B cell (primary cell): ENCODE data around the gene GLIS1. TPM values are rescaled to one million over a fixed set of nuclear protein-coding genes. Genes with fewer than 3 reads are reported as not detected.

Source experiments
- ATAC-seq: fragments of 200-7000 bp; cut with Tn5 transposase; one replicate; pipeline ENCODE4 v1.10.0; 2021; ENCODE audit warnings: low read depth, mild to moderate bottlenecking, moderate number of reproducible peaks, moderate library complexity
- CTCF ChIA-PET: fragments of 350-600 bp; sonication (Branson Sonifier 250); formaldehyde crosslinking; loops from one replicate; lab custom pipeline; 2021; ENCODE audit warnings: antibody characterized with exemption, inconsistent platforms; lab: Charles Lee
- POLR2A ChIA-PET: fragments of 350-600 bp; sonication (Branson Sonifier 250); formaldehyde crosslinking; loops from one replicate; lab custom pipeline; 2021; ENCODE audit warnings: antibody characterized with exemption; lab: Charles Lee
- DNase-seq: peaks from one replicate; pipeline ENCODE4 v3.0.0; 2013
- H2AFZ ChIP-seq: 2 replicates; pipeline ENCODE4 v1.6.1; 2012; ENCODE audit warnings: mild to moderate bottlenecking, low read depth, low read length; ENCODE audit not compliant: insufficient read depth, poor library complexity, severe bottlenecking
- H3K27ac ChIP-seq, 2 donors: 1 replicate in 1 of 2; 2 replicates in 1 of 2; pipeline ENCODE4 v1.5.1; 2012 to 2013; ENCODE audit warnings: low read length in 2 of 2, mild to moderate bottlenecking in 2 of 2, moderate library complexity in 1 of 2
- H3K27me3 ChIP-seq, 4 experiments: fragments of 200-600 bp in 1 of 4; sonication (generic) in 1 of 4; replicated peaks in 1 of 4; 1 replicate in 2 of 4; 2 replicates in 2 of 4; pipeline versions ENCODE4 v1.6.1 to v1.7.0; 2013 to 2016; ENCODE audit warnings: low read length in 3 of 4, mild to moderate bottlenecking in 2 of 4, mixed read lengths in 1 of 4, moderate library complexity in 1 of 4; ENCODE audit not compliant: insufficient read depth in 4 of 4, control insufficient read depth in 3 of 4; ENCODE audit errors: control extremely low read depth in 1 of 4
- H3K36me3 ChIP-seq, 2 experiments: replicated peaks in 1 of 2; 1 replicate in 1 of 2; 2 replicates in 1 of 2; pipeline versions ENCODE4 v1.6.1 to v1.7.1; 2013; ENCODE audit warnings: low read length in 1 of 2; ENCODE audit not compliant: insufficient read depth in 2 of 2, control insufficient read depth in 1 of 2; ENCODE audit errors: control extremely low read depth in 1 of 2, extremely low read depth in 1 of 2
- H3K4me1 ChIP-seq, 2 donors: fragments of 200-600 bp in 1 of 2; sonication (generic) in 1 of 2; 1 replicate in 1 of 2; 2 replicates in 1 of 2; pipeline versions ENCODE4 v1.5.1 to v1.6.1; 2013 to 2017; ENCODE audit warnings: low read length in 2 of 2; ENCODE audit not compliant: control insufficient read depth in 2 of 2, insufficient read depth in 2 of 2
- H3K4me2 ChIP-seq: replicated peaks from 2 replicates; pipeline ENCODE3; 2012; ENCODE audit warnings: mild to moderate bottlenecking, low read depth, low read length; ENCODE audit not compliant: poor library complexity, severe bottlenecking
- H3K4me3 ChIP-seq, 5 experiments: fragments of 200-600 bp in 1 of 5; sonication (generic) in 1 of 5; 1 replicate in 3 of 5; 2 replicates in 2 of 5; pipeline versions ENCODE4 v1.5.1 to v1.7.0; 2011 to 2016; ENCODE audit warnings: low read length in 4 of 5, mild to moderate bottlenecking in 4 of 5, low read depth in 2 of 5, control low read depth in 1 of 5, moderate library complexity in 1 of 5; ENCODE audit not compliant: insufficient read depth in 1 of 5; ENCODE audit errors: control extremely low read depth in 1 of 5, extremely low read depth in 1 of 5
- H3K79me2 ChIP-seq: fragments of 200-600 bp; sonication (generic); one replicate; pipeline ENCODE4 v1.6.0; 2016; ENCODE audit warnings: low read length; ENCODE audit not compliant: control insufficient read depth, insufficient read depth
- H3K9ac ChIP-seq: fragments of 200-600 bp; sonication (generic); 2 replicates; pipeline ENCODE4 v1.6.1; 2017; ENCODE audit warnings: mild to moderate bottlenecking, low read length, moderate library complexity
- H3K9me3 ChIP-seq, 3 donors: one replicate each; pipeline versions ENCODE4 v1.6.1 to v1.7.1; 2013; ENCODE audit warnings: low read length in 2 of 3; ENCODE audit not compliant: control insufficient read depth in 2 of 3, insufficient read depth in 1 of 3; ENCODE audit errors: control extremely low read depth in 1 of 3
- H4K20me1 ChIP-seq: 2 replicates; pipeline ENCODE4 v1.6.0; 2012; ENCODE audit warnings: mild to moderate bottlenecking, low read length; ENCODE audit not compliant: insufficient read depth, control insufficient read depth, poor library complexity, severe bottlenecking
- H3K27ac Mint-ChIP-seq: one replicate; pipeline ENCODE4 v1.8.0; 2021; ENCODE audit warnings: mixed read lengths
- H3K27me3 Mint-ChIP-seq: one replicate; pipeline ENCODE4 v1.8.0; 2021; ENCODE audit warnings: mixed read lengths
- H3K4me1 Mint-ChIP-seq: one replicate; pipeline ENCODE4 v1.8.0; 2021; ENCODE audit warnings: mixed read lengths
- H3K4me3 Mint-ChIP-seq: one replicate; pipeline ENCODE4 v1.8.0; 2021; ENCODE audit warnings: mixed read lengths
- H3K9me3 Mint-ChIP-seq: one replicate; pipeline ENCODE4 v1.8.0; 2022; ENCODE audit warnings: mixed read lengths; ENCODE audit not compliant: insufficient read depth
- EZH2 ChIP-seq: IDR thresholded peaks from 2 replicates; pipeline ENCODE4 v1.6.1; 2012; ENCODE audit warnings: borderline replicate concordance, low read depth, mild to moderate bottlenecking, moderate library complexity, low read length; ENCODE audit not compliant: insufficient read depth, poor library complexity, severe bottlenecking
- WGBS: methylation state at CpG from one replicate; pipeline ENCODE4 v1.1.5; 2013; ENCODE audit warnings: missing lambda C conversion rate; ENCODE audit not compliant: insufficient coverage; 5-methylcytosine and 5-hydroxymethylcytosine counted together
- intact Hi-C: fragments of 100-400 bp; cut with micrococcal nuclease; formaldehyde crosslinking; loops from one replicate; pipeline ENCODE4 v1.10.0; 2022
- polyA plus RNA-seq: library from polyadenylated mRNA; depleted of rRNA; stranded (reverse); fragments of >200 nt; gene quantifications from 2 replicates; pipeline ENCODE4 v1.2.3, GENCODE V29; 2012
- total RNA-seq, 2 donors: library from RNA; stranded (reverse); fragments of 120-200 nt in 1 of 2; gene quantifications; 1 replicate in 1 of 2; 2 replicates in 1 of 2; pipeline versions ENCODE4 v1.2.3 to v1.2.4, GENCODE V29; 2013 to 2022
- TF ChIP-seq, protein P1 (sequence below): fragments of 200-600 bp; IDR thresholded peaks from one replicate; pipeline ENCODE4 v1.8.0; 2022; ENCODE audit warnings: antibody characterized with exemption, mild to moderate bottlenecking

Gene GLIS1
- total and polyA plus RNA-seq, 2 donors (not counting 1 experiment from before 2014, with no cell fraction given), result not detected

DNA sequence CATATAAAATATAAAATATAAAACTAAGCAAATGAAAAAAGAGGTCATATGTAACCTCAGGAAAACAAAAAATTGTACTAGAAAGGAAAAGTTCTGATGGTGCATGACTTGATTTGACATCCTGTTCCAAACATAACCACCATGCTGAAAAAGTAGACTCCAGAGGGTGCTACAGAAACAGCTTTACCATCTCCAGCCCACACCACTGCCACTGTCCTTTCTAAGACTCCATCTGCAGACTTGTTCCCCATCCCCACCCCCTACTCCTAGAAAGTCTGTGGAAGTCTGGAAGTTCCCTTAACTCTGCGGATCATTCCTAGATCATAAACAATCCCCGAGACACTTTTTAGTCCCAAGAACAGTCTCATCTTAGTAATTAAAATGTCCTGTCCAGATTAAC is 20.5 kb downstream of the GLIS1 start:
- Histone ChIP-seq H4K20me1 (no peaks in the 10 kb centered on the region), H3K4me1 (no peaks in the 10 kb centered on the region), H3K79me2 (no peaks in the 10 kb centered on the region), H3K36me3 (no peaks in the 10 kb centered on the region), H3K4me2 (no peak overlapping the region), H2AFZ (no peak overlapping the region), H3K4me3 (no peak overlapping the region), H3K9ac (no peak overlapping the region), H3K27me3 (peaks cover 0 to 4% (median 2%) of the 10 kb centered on the region in 4 experiments), H3K27ac (no peak overlapping the region), H3K9me3 (no peaks in the 10 kb centered on the region)
- ChIA-PET POLR2A (no interaction called here), CTCF (no interaction called here)
- H3K27me3 Mint-ChIP-seq, result peaks cover 19% of the 10 kb centered on the region
- no peaks in the 10 kb centered on the region for H3K9me3 Mint-ChIP-seq
- 100% methylated on average over 2 of the region's 2 CpGs for WGBS
- no peaks in the 10 kb centered on the region for H3K4me1 Mint-ChIP-seq
- ATAC-seq (no peak), DNase-seq (no peak)
- no peak for TF ChIP-seq EZH2
- TF ChIP-seq, protein P1, sequence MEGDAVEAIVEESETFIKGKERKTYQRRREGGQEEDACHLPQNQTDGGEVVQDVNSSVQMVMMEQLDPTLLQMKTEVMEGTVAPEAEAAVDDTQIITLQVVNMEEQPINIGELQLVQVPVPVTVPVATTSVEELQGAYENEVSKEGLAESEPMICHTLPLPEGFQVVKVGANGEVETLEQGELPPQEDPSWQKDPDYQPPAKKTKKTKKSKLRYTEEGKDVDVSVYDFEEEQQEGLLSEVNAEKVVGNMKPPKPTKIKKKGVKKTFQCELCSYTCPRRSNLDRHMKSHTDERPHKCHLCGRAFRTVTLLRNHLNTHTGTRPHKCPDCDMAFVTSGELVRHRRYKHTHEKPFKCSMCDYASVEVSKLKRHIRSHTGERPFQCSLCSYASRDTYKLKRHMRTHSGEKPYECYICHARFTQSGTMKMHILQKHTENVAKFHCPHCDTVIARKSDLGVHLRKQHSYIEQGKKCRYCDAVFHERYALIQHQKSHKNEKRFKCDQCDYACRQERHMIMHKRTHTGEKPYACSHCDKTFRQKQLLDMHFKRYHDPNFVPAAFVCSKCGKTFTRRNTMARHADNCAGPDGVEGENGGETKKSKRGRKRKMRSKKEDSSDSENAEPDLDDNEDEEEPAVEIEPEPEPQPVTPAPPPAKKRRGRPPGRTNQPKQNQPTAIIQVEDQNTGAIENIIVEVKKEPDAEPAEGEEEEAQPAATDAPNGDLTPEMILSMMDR, result no peak
- H3K27ac Mint-ChIP-seq, result no peak overlapping the region
- no peak overlapping the region for H3K4me3 Mint-ChIP-seq
- intact Hi-C loops, result no loop called here

DNA sequence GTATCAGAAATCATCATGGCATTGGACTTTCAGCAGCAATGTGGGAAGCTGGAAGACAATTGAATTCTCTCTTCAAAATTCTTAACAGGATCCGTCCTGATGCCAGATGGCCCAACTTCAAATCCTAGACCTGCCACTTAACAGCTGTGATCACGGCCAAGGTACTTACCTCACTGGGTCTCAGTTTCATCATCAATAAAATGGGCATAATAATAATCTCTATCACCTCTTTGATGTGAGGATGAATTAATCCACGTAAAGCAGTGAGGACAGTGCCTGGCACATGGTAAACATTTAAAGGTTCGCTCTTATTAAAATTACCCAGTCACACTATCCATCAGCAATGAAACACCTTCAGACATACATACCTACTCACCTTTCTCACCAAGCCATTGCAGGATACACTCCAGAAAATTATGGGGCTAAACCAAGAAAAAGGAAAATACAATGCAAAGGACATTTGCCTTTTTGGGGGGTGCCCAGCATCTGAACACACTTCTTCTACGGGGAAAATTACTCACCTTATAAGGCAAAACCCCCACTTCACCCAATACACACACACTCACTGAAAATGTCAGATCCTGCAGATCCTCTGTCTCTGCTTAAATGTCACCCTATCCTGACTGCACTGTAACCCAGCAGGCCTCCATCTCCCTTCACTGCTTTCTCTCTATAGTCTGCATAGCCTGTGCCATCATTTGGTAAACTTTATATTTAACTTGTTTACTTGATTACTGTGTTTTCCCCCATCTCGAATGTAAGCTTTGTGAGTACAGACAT is 21.7 kb downstream of the GLIS1 start:
- Histone ChIP-seq H3K36me3 (no peaks in the 10 kb centered on the region), H3K9me3 (no peaks in the 10 kb centered on the region), H4K20me1 (no peaks in the 10 kb centered on the region), H3K9ac (no peak overlapping the region), H3K79me2 (no peaks in the 10 kb centered on the region), H3K27me3 (peaks cover 0 to 4% (median 2%) of the 10 kb centered on the region in 4 experiments), H3K4me1 (no peaks in the 10 kb centered on the region), H3K4me3 (no peak overlapping the region), H3K4me2 (no peak overlapping the region), H2AFZ (no peak overlapping the region), H3K27ac (no peak overlapping the region)
- peaks cover 20% of the 10 kb centered on the region for H3K27me3 Mint-ChIP-seq
- ChIA-PET CTCF (no interaction called here), POLR2A (no interaction called here)
- H3K27ac Mint-ChIP-seq, result no peak overlapping the region
- H3K4me1 Mint-ChIP-seq, result no peaks in the 10 kb centered on the region
- H3K4me3 Mint-ChIP-seq, result no peak overlapping the region
- WGBS, result 97% methylated on average over 3 of the region's 6 CpGs
- DNase-seq (no peak), ATAC-seq (no peak)
- H3K9me3 Mint-ChIP-seq, result no peaks in the 10 kb centered on the region
- intact Hi-C loops, result no loop called here
- TF ChIP-seq, protein P1, result no peak
- TF ChIP-seq EZH2, result no peak
